Trophoblast cell (in vitro differentiated cells and primary cell): Measurements from ENCODE around the gene CHRM5.

Experiments used
- DNase-seq, 2 donors: peaks; one replicate each; pipeline ENCODE4 v3.0.0-alpha.2; 2016
- H2AFZ ChIP-seq: 2 replicates; pipeline ENCODE4 v1.6.1; 2013; ENCODE audit warnings: low read length, moderate library complexity, mild to moderate bottlenecking; ENCODE audit not compliant: insufficient read depth, poor library complexity
- H2AK5ac ChIP-seq: 2 replicates; pipeline ENCODE4 v1.6.1; 2013; ENCODE audit warnings: mild to moderate bottlenecking, low read length
- H2BK120ac ChIP-seq: 2 replicates; pipeline ENCODE4 v1.6.1; 2013; ENCODE audit warnings: low read length, mild to moderate bottlenecking, moderate library complexity; ENCODE audit not compliant: insufficient read depth, poor library complexity
- H2BK12ac ChIP-seq: 2 replicates; pipeline ENCODE4 v1.6.1; 2013; ENCODE audit warnings: mild to moderate bottlenecking, low read length, moderate library complexity
- H2BK5ac ChIP-seq: 2 replicates; pipeline ENCODE4 v1.6.1; 2013; ENCODE audit warnings: low read length, low read depth, moderate library complexity, mild to moderate bottlenecking; ENCODE audit not compliant: poor library complexity
- H3K14ac ChIP-seq: 2 replicates; pipeline ENCODE4 v1.6.1; 2013; ENCODE audit warnings: mild to moderate bottlenecking, low read length
- H3K18ac ChIP-seq: 2 replicates; pipeline ENCODE4 v1.6.1; 2013; ENCODE audit warnings: mild to moderate bottlenecking, low read length
- H3K23ac ChIP-seq: 2 replicates; pipeline ENCODE4 v1.6.1; 2013; ENCODE audit warnings: low read length
- H3K27ac ChIP-seq: 2 replicates; pipeline ENCODE4 v1.5.1; 2013; ENCODE audit warnings: low read depth, mild to moderate bottlenecking, inconsistent platforms, low read length, moderate library complexity
- H3K27me3 ChIP-seq: 2 replicates; pipeline ENCODE4 v1.6.1; 2013; ENCODE audit warnings: inconsistent platforms, mild to moderate bottlenecking, low read length, moderate library complexity; ENCODE audit not compliant: insufficient read depth
- H3K36me3 ChIP-seq, 2 experiments: 1 replicate in 1 of 2; 2 replicates in 1 of 2; pipeline ENCODE4 v1.6.1; 2013; ENCODE audit warnings: low read length in 2 of 2, mild to moderate bottlenecking in 2 of 2, moderate library complexity in 1 of 2; ENCODE audit not compliant: insufficient read depth in 2 of 2, control insufficient read depth in 1 of 2
- H3K4ac ChIP-seq: 2 replicates; pipeline ENCODE4 v1.6.1; 2013; ENCODE audit warnings: low read depth, mild to moderate bottlenecking, low read length, moderate library complexity
- H3K4me1 ChIP-seq, 2 experiments: 1 replicate in 1 of 2; 2 replicates in 1 of 2; pipeline ENCODE4 v1.6.1; 2013; ENCODE audit warnings: low read length in 2 of 2, mild to moderate bottlenecking in 2 of 2, moderate library complexity in 1 of 2; ENCODE audit not compliant: insufficient read depth in 2 of 2, control insufficient read depth in 1 of 2
- H3K4me2 ChIP-seq: 2 replicates; pipeline ENCODE4 v1.6.1; 2013; ENCODE audit warnings: inconsistent platforms, mild to moderate bottlenecking, low read length, moderate library complexity
- H3K4me3 ChIP-seq: 2 replicates; pipeline ENCODE4 v1.5.1; 2013; ENCODE audit warnings: mild to moderate bottlenecking, low read depth, low read length, inconsistent platforms
- H3K79me1 ChIP-seq: one replicate; pipeline ENCODE4 v1.6.1; 2013; ENCODE audit warnings: low read length
- H3K79me2 ChIP-seq: 2 replicates; pipeline ENCODE4 v1.6.1; 2013; ENCODE audit warnings: low read length, mild to moderate bottlenecking; ENCODE audit not compliant: control insufficient read depth, insufficient read depth, poor library complexity
- H3K9ac ChIP-seq: 2 replicates; pipeline ENCODE4 v1.6.1; 2013; ENCODE audit warnings: mild to moderate bottlenecking, low read length
- H3K9me3 ChIP-seq: 2 replicates; pipeline ENCODE4 v1.6.1; 2013; ENCODE audit warnings: low read depth, mild to moderate bottlenecking, control low read depth, inconsistent platforms, low read length; ENCODE audit not compliant: insufficient read depth
- H4K12ac ChIP-seq: 2 replicates; pipeline ENCODE4 v1.6.1; 2013; ENCODE audit warnings: low read depth, mild to moderate bottlenecking, low read length, moderate library complexity
- H4K8ac ChIP-seq: 2 replicates; pipeline ENCODE4 v1.6.1; 2013; ENCODE audit warnings: low read depth, mild to moderate bottlenecking, low read length, moderate library complexity
- H4K91ac ChIP-seq: one replicate; pipeline ENCODE4 v1.6.1; 2013; ENCODE audit warnings: low read depth, mild to moderate bottlenecking, low read length, moderate library complexity
- WGBS: extraction: QIAGEN DNeasy Blood & Tissue Kit; methylation state at CpG from one replicate; pipeline ENCODE4 v1.1.7; 2013; ENCODE audit warnings: missing lambda C conversion rate; ENCODE audit not compliant: insufficient read length, insufficient coverage; ENCODE audit errors: extremely low coverage; 5-methylcytosine and 5-hydroxymethylcytosine counted together

Gene CHRM5

GRCh38 chr15:33985751-33986150 is 17.5 kb downstream of the CHRM5 start:
- no peak overlapping the region for H4K8ac ChIP-seq
- no peak overlapping the region for H4K91ac ChIP-seq
- H4K12ac ChIP-seq = no peak overlapping the region
- H3K27me3 ChIP-seq = no peaks in the 10 kb centered on the region
- no peak overlapping the region for H2AFZ ChIP-seq
- H3K4me2 ChIP-seq = no peak overlapping the region
- H3K36me3 ChIP-seq = no peaks in the 10 kb centered on the region
- H3K79me1 ChIP-seq = peaks cover 8% of the 10 kb centered on the region
- no peak overlapping the region for H3K14ac ChIP-seq
- WGBS = no CpG with 5 or more reads among the region's 3 CpGs
- no peak overlapping the region for H2BK12ac ChIP-seq
- H3K23ac ChIP-seq = no peak overlapping the region
- H3K9me3 ChIP-seq = no peaks in the 10 kb centered on the region
- no peaks in the 10 kb centered on the region for H3K79me2 ChIP-seq
- peaks cover 10 to 12% of the 10 kb centered on the region in 2 experiments for H3K4me1 ChIP-seq
- DNase-seq = peak; percentile 36 to 88
- no peak overlapping the region for H2BK120ac ChIP-seq
- no peak overlapping the region for H3K9ac ChIP-seq
- H3K18ac ChIP-seq = no peak overlapping the region
- H2BK5ac ChIP-seq = no peak overlapping the region
- no peak overlapping the region for H3K4ac ChIP-seq
- peak overlapping the region; percentile 71 for H3K27ac ChIP-seq
- no peak overlapping the region for H3K4me3 ChIP-seq
- no peak overlapping the region for H2AK5ac ChIP-seq

GRCh38 chr15:33987444-33987843 is 19.1 kb downstream of the CHRM5 start:
- Histone ChIP-seq H3K14ac (no peak overlapping the region), H3K27me3 (no peaks in the 10 kb centered on the region), H3K79me1 (peaks cover 8% of the 10 kb centered on the region), H4K91ac (peak overlapping the region; percentile 2), H3K27ac (no peak overlapping the region), H2BK5ac (no peak overlapping the region), H3K4me3 (no peak overlapping the region), H2BK120ac (no peak overlapping the region), H3K23ac (no peak overlapping the region), H2BK12ac (no peak overlapping the region), H4K12ac (no peak overlapping the region), H3K18ac (no peak overlapping the region), H3K4me2 (no peak overlapping the region), H2AK5ac (no peak overlapping the region), H3K9me3 (no peaks in the 10 kb centered on the region), H2AFZ (no peak overlapping the region), H3K4me1 (peaks cover 10 to 12% of the 10 kb centered on the region in 2 experiments), H4K8ac (no peak overlapping the region), H3K9ac (no peak overlapping the region), H3K79me2 (no peaks in the 10 kb centered on the region), H3K4ac (no peak overlapping the region), H3K36me3 (no peaks in the 10 kb centered on the region)
- DNase-seq = no peak
- no CpG with 5 or more reads among the region's 3 CpGs for WGBS

GRCh38 chr15:33988384-33988783 is 20.1 kb downstream of the CHRM5 start:
- Histone ChIP-seq H3K4ac (no peak overlapping the region), H3K4me1 (peaks cover 10 to 12% of the 10 kb centered on the region in 2 experiments), H4K12ac (no peak overlapping the region), H3K36me3 (no peaks in the 10 kb centered on the region), H3K9me3 (no peaks in the 10 kb centered on the region), H3K4me2 (no peak overlapping the region), H3K27ac (no peak overlapping the region), H3K79me2 (no peaks in the 10 kb centered on the region), H3K18ac (no peak overlapping the region), H4K91ac (no peak overlapping the region), H2BK120ac (no peak overlapping the region), H3K23ac (no peak overlapping the region), H2AFZ (no peak overlapping the region), H3K9ac (no peak overlapping the region), H3K27me3 (no peaks in the 10 kb centered on the region), H3K4me3 (no peak overlapping the region), H4K8ac (no peak overlapping the region), H3K14ac (no peak overlapping the region), H3K79me1 (peaks cover 8% of the 10 kb centered on the region), H2BK5ac (no peak overlapping the region), H2AK5ac (no peak overlapping the region), H2BK12ac (no peak overlapping the region)
- no CpG with 5 or more reads among the region's 4 CpGs for WGBS
- DNase-seq = no peak

- Histone ChIP-seq H3K79me2 (no peaks in the 10 kb centered on the region), H3K4me2 (no peak overlapping the region), H3K36me3 (no peaks in the 10 kb centered on the region), H4K8ac (no peak overlapping the region), H4K12ac (no peak overlapping the region), H3K4me1 (no peaks in the 10 kb centered on the region), H2BK5ac (no peak overlapping the region), H2AK5ac (no peak overlapping the region), H4K91ac (no peak overlapping the region), H2BK12ac (no peak overlapping the region), H3K27ac (no peak overlapping the region), H3K23ac (no peak overlapping the region), H2BK120ac (no peak overlapping the region), H2AFZ (no peak overlapping the region), H3K4me3 (no peak overlapping the region), H3K9me3 (peaks cover 5% of the 10 kb centered on the region), H3K79me1 (no peaks in the 10 kb centered on the region), H3K4ac (no peak overlapping the region), H3K14ac (no peak overlapping the region), H3K18ac (no peak overlapping the region), H3K27me3 (no peaks in the 10 kb centered on the region), H3K9ac (no peak overlapping the region)
- DNase-seq = peak; percentile 49 to 62
- no CpG with 5 or more reads among the region's 9 CpGs for WGBS
Measured at GRCh38 chr15:33994005-33994615, 25.8 kb downstream of the CHRM5 start.
